Peyer's patch (tissue), 4 donors: Measurements from ENCODE around the gene MSX2. TPM values are rescaled to one million over a fixed set of nuclear protein-coding genes. Genes with fewer than 3 reads are reported as not detected.

Source experiments
- DNase-seq, 3 donors: peaks; one replicate each; pipeline ENCODE4 v3.0.0-alpha.2; 2017 to 2019
- H3K27ac ChIP-seq, 4 donors: fragments of 200-600 bp; sonication (generic); one replicate each; pipeline ENCODE4 v1.5.1; 2016 to 2019
- H3K27me3 ChIP-seq, 2 donors: fragments of 200-600 bp; sonication (generic); one replicate each; pipeline ENCODE4 v1.5.1; 2019
- H3K36me3 ChIP-seq, 3 donors: fragments of 200-600 bp; sonication (generic); one replicate each; pipeline ENCODE4 v1.5.1; 2016 to 2019
- H3K4me1 ChIP-seq, 4 donors: fragments of 200-600 bp; sonication (generic); one replicate each; pipeline ENCODE4 v1.5.1; 2016 to 2019
- H3K4me3 ChIP-seq, 4 donors: fragments of 200-600 bp; sonication (generic); 1 replicate in 3 of 4; 2 replicates in 1 of 4; pipeline ENCODE4 v1.5.1; 2016 to 2019; ENCODE audit warnings: mild to moderate bottlenecking in 1 of 4
- H3K9me3 ChIP-seq, 4 donors: fragments of 200-600 bp; sonication (generic); one replicate each; pipeline ENCODE4 v1.5.1; 2016 to 2019; ENCODE audit warnings: mild to moderate bottlenecking in 1 of 4
- CTCF ChIP-seq, 6 experiments: fragments of 450-650 bp in 4 of 6; fragments of 200-600 bp in 2 of 6; sonication (generic) in 1 of 6; IDR thresholded peaks; one replicate each; pipeline ENCODE4 v1.5.1; 2017 to 2019; ENCODE audit warnings: antibody characterized with exemption in 6 of 6, mild to moderate bottlenecking in 3 of 6, moderate library complexity in 1 of 6
- POLR2A ChIP-seq, 2 donors: fragments of 450-650 bp; IDR thresholded peaks; one replicate each; pipeline ENCODE4 v1.5.1; 2017; ENCODE audit warnings: antibody characterized with exemption in 2 of 2, mild to moderate bottlenecking in 2 of 2, moderate library complexity in 2 of 2
- small RNA-seq, 2 donors: library from RNA; depleted of rRNA; stranded (forward); fragments of <200 nt; gene quantifications; one replicate each; pipeline ENCODE3, GENCODE V24; 2016
- total RNA-seq, 4 donors: library from RNA; depleted of rRNA; stranded (reverse); fragments of >200 nt; gene quantifications; one replicate each; pipeline ENCODE4 v1.1.0, GENCODE V29; 2016

Gene MSX2
- total RNA-seq, 4 donors from 2014 or later: 1.6 to 2.7 (median 2.1) TPM; not detected in 1

GRCh38 chr5:174777111-174777510 is 52.7 kb downstream of the MSX2 start:
- H3K36me3 ChIP-seq: no peaks in the 10 kb centered on the region
- H3K4me1 ChIP-seq: no peaks in the 10 kb centered on the region
- H3K4me3 ChIP-seq: no peak overlapping the region
- no peak for TF ChIP-seq CTCF (IDR thresholded peaks at IDR 0.05)
- no peak for TF ChIP-seq POLR2A (IDR thresholded peaks at IDR 0.05)
- H3K27ac ChIP-seq: no peak overlapping the region
- H3K27me3 ChIP-seq: no peaks in the 10 kb centered on the region
- H3K9me3 ChIP-seq: no peaks in the 10 kb centered on the region
- no peak for DNase-seq

DNA sequence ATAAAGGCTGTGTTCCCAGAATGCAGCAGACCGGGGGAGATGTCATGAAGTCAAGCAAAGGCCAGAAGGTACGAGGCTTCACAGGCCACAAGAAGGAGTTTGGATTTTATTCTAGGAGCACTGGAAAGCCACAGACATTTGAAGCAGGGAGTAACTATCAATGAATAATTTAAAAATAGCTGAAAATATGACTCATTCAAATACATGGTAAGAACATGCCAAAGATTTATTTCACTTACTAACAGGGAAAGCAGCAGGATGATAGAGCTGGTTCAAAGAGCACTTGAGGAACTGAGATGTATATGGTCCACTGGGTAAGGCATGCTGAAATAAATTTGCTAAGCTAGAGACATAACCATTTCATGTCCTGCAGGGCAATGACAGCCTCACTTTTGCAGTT is 53.2 kb downstream of the MSX2 start:
- no peak for DNase-seq

More for the DNA sequence above, 53.2 kb downstream of the MSX2 start:
- H3K4me3 ChIP-seq: no peak overlapping the region
- TF ChIP-seq POLR2A (IDR thresholded peaks at IDR 0.05) (no peak), CTCF (IDR thresholded peaks at IDR 0.05) (no peak)
- no peaks in the 10 kb centered on the region for H3K27me3 ChIP-seq
- H3K9me3 ChIP-seq: no peaks in the 10 kb centered on the region
- no peak overlapping the region for H3K27ac ChIP-seq
- no peaks in the 10 kb centered on the region for H3K4me1 ChIP-seq
- H3K36me3 ChIP-seq: no peaks in the 10 kb centered on the region

Small RNA genes within 50 kb of the gene (small RNA-seq; reads per million reads assigned to genes)
- 0 to 0.29 reads per million in 2 donors for gene MIR4634
